H9 (cell line): Measurements from ENCODE around the gene MMP11. TPM values are rescaled to one million over a fixed set of nuclear protein-coding genes. Genes with fewer than 3 reads are reported as not detected.
A peak's percentile ranks its signal among the peaks of the same experiment; 100 is the strongest.

ENCODE experiments used
- DNase-seq: peaks from one replicate; pipeline ENCODE4 v3.0.0-alpha.2; 2017
- H2AFZ ChIP-seq: one replicate; pipeline ENCODE4 v1.6.1; 2013; ENCODE audit warnings: mild to moderate bottlenecking, low read length, control low read depth, moderate library complexity
- H2AK5ac ChIP-seq: 2 replicates; pipeline ENCODE4 v1.6.1; 2013; ENCODE audit warnings: low read length, control low read depth, mixed read lengths; ENCODE audit not compliant: insufficient read length
- H2BK120ac ChIP-seq: one replicate; pipeline ENCODE4 v1.6.1; 2013; ENCODE audit warnings: low read depth, mild to moderate bottlenecking, low read length, control low read depth, inconsistent platforms; ENCODE audit not compliant: poor library complexity, severe bottlenecking
- H2BK12ac ChIP-seq: 2 replicates; pipeline ENCODE4 v1.6.1; 2013; ENCODE audit warnings: low read length, control low read depth, mixed read lengths, low read depth; ENCODE audit not compliant: insufficient read length
- H2BK15ac ChIP-seq: 2 replicates; pipeline ENCODE4 v1.6.1; 2013; ENCODE audit warnings: low read depth, low read length, control low read depth
- H2BK20ac ChIP-seq: one replicate; pipeline ENCODE4 v1.6.1; 2013; ENCODE audit warnings: low read depth, mild to moderate bottlenecking, low read length, control low read depth, inconsistent platforms; ENCODE audit not compliant: poor library complexity, severe bottlenecking
- H2BK5ac ChIP-seq: 2 replicates; pipeline ENCODE4 v1.6.1; 2013; ENCODE audit warnings: low read length, control low read depth, mixed read lengths; ENCODE audit not compliant: insufficient read length
- H3K14ac ChIP-seq: 2 replicates; pipeline ENCODE4 v1.6.1; 2013; ENCODE audit warnings: low read length, control low read depth; ENCODE audit not compliant: insufficient read depth
- H3K18ac ChIP-seq: 2 replicates; pipeline ENCODE4 v1.6.1; 2013; ENCODE audit warnings: low read depth, mild to moderate bottlenecking, mixed read lengths, low read length, control low read depth; ENCODE audit not compliant: insufficient read length
- H3K23ac ChIP-seq: 2 replicates; pipeline ENCODE4 v1.6.1; 2013; ENCODE audit warnings: low read length, control low read depth, mixed read lengths, low read depth; ENCODE audit not compliant: insufficient read length
- H3K23me2 ChIP-seq: 2 replicates; pipeline ENCODE4 v1.6.1; 2013; ENCODE audit warnings: low read depth, mild to moderate bottlenecking, mixed read lengths, low read length, control low read depth; ENCODE audit not compliant: insufficient read length, poor library complexity, severe bottlenecking
- H3K27ac ChIP-seq: 2 replicates; pipeline ENCODE4 v1.5.1; 2013; ENCODE audit warnings: low read length, control low read depth, mixed read lengths, low read depth; ENCODE audit not compliant: insufficient read length
- H3K27me3 ChIP-seq: 2 replicates; pipeline ENCODE4 v1.6.1; 2013; ENCODE audit warnings: low read length, control low read depth, inconsistent platforms; ENCODE audit not compliant: insufficient read depth
- H3K4ac ChIP-seq: 2 replicates; pipeline ENCODE4 v1.6.1; 2013; ENCODE audit warnings: low read depth, mild to moderate bottlenecking, control low read depth, inconsistent platforms, low read length, moderate library complexity
- H3K4me1 ChIP-seq: 2 replicates; pipeline ENCODE4 v1.6.1; 2013; ENCODE audit warnings: low read length, control low read depth, inconsistent platforms; ENCODE audit not compliant: insufficient read depth
- H3K4me2 ChIP-seq: 2 replicates; pipeline ENCODE4 v1.6.1; 2013; ENCODE audit warnings: low read length, control low read depth, mixed read lengths; ENCODE audit not compliant: insufficient read length, insufficient read depth
- H3K56ac ChIP-seq: 2 replicates; pipeline ENCODE4 v1.6.1; 2013; ENCODE audit warnings: low read depth, mild to moderate bottlenecking, mixed read lengths, low read length, control low read depth; ENCODE audit not compliant: insufficient read length
- H3K79me1 ChIP-seq: 2 replicates; pipeline ENCODE4 v1.6.1; 2013; ENCODE audit warnings: low read depth, mild to moderate bottlenecking, moderate library complexity, low read length, control low read depth, inconsistent platforms; ENCODE audit not compliant: insufficient read depth, poor library complexity, severe bottlenecking
- H3K79me2 ChIP-seq: 2 replicates; pipeline ENCODE4 v1.6.1; 2013; ENCODE audit warnings: low read length, control low read depth, inconsistent platforms; ENCODE audit not compliant: insufficient read depth
- H3K9ac ChIP-seq: 2 replicates; pipeline ENCODE4 v1.6.1; 2013; ENCODE audit warnings: low read length, control low read depth, mixed read lengths; ENCODE audit not compliant: insufficient read length; ENCODE audit errors: extremely low read depth
- H3K9me3 ChIP-seq: one replicate; pipeline ENCODE4 v1.6.1; 2013; ENCODE audit warnings: low read depth, low read length, inconsistent platforms; ENCODE audit not compliant: control insufficient read depth
- H3T11ph ChIP-seq: one replicate; pipeline ENCODE4 v1.6.1; 2013; ENCODE audit warnings: mild to moderate bottlenecking, low read length, control low read depth, inconsistent platforms
- H4K20me1 ChIP-seq: one replicate; pipeline ENCODE4 v1.6.1; 2013; ENCODE audit not compliant: control insufficient read depth, insufficient read length, insufficient read depth
- H4K5ac ChIP-seq: 2 replicates; pipeline ENCODE4 v1.6.1; 2013; ENCODE audit warnings: low read depth, mild to moderate bottlenecking, mixed read lengths, low read length, control low read depth; ENCODE audit not compliant: insufficient read length
- H4K8ac ChIP-seq: replicated peaks from 2 replicates; pipeline ENCODE4 v1.6.1; 2013; ENCODE audit warnings: low read length, control low read depth, mixed read lengths, low read depth; ENCODE audit not compliant: insufficient read length
- H4K91ac ChIP-seq: 2 replicates; pipeline ENCODE4 v1.6.1; 2013; ENCODE audit warnings: low read depth, mild to moderate bottlenecking, moderate library complexity, mixed read lengths, low read length, control low read depth; ENCODE audit not compliant: insufficient read length
- H3K27ac Mint-ChIP-seq, 3 experiments: 2 replicates in 2 of 3; 3 replicates in 1 of 3; pipeline ENCODE4 v1.8.0; 2020 to 2021; ENCODE audit warnings: mixed read lengths in 3 of 3, mild to moderate bottlenecking in 1 of 3, moderate library complexity in 1 of 3
- H3K27me3 Mint-ChIP-seq: 2 replicates; pipeline ENCODE4 v1.8.0; 2021; ENCODE audit warnings: low read depth, mild to moderate bottlenecking, moderate library complexity, mixed read lengths
- H3K36me3 Mint-ChIP-seq, 3 experiments: 2 replicates in 2 of 3; 3 replicates in 1 of 3; pipeline ENCODE4 v1.8.0; 2020 to 2021; ENCODE audit warnings: low read depth in 3 of 3, mixed read lengths in 3 of 3; ENCODE audit not compliant: insufficient read depth in 1 of 3
- H3K4me1 Mint-ChIP-seq, 2 experiments: 2 replicates each; pipeline ENCODE4 v1.8.0; 2020; ENCODE audit warnings: mixed read lengths in 2 of 2
- H3K4me3 Mint-ChIP-seq, 2 experiments: 2 replicates in 1 of 2; 3 replicates in 1 of 2; pipeline ENCODE4 v1.8.0; 2020 to 2021; ENCODE audit warnings: mild to moderate bottlenecking in 2 of 2, mixed read lengths in 2 of 2, moderate library complexity in 1 of 2
- H3K9me3 Mint-ChIP-seq, 2 experiments: 2 replicates in 1 of 2; 3 replicates in 1 of 2; pipeline ENCODE4 v1.8.0; 2020; ENCODE audit warnings: mild to moderate bottlenecking in 2 of 2, mixed read lengths in 2 of 2, moderate library complexity in 1 of 2
- WGBS: extraction: QIAGEN DNeasy Blood & Tissue Kit; methylation state at CpG from one replicate; pipeline ENCODE4 v1.1.7; 2013; ENCODE audit warnings: missing lambda C conversion rate, low lambda C conversion rate, mixed read lengths; ENCODE audit not compliant: insufficient read length; ENCODE audit errors: extremely low coverage; 5-methylcytosine and 5-hydroxymethylcytosine counted together
- total RNA-seq: library from RNA; stranded (reverse); gene quantifications from 2 replicates; pipeline ENCODE4 v1.2.1, GENCODE V29; 2021
- TF ChIP-seq, protein P1 (sequence below): fragments of 200-600 bp; sonication (generic); conservative IDR thresholded peaks from 3 replicates; pipeline ENCODE4 v1.8.0; 2021; ENCODE audit warnings: antibody characterized with exemption, mild to moderate bottlenecking

The MMP11 gene
- total RNA-seq, 1 experiment from 2014 or later, result 5.3 TPM

DNA sequence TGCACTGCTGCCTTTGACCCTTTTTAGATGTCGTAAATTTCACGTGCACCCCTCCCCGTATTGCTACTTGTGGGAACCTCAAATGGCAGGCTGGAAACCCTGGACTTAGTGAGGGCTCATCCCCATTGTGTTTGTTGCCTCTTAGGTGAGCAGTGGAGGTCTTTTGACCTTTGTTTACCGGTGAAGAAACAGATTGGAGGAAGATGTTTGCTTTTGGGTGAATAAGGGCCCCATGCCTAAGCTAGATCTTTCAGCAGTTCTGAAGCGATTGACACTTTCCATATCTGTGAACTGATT, 14.9 kb downstream of the MMP11 start:
- peaks cover 2% of the 10 kb centered on the region for H3K23me2 ChIP-seq
- peaks cover 2 to 17% (median 16%) of the 10 kb centered on the region in 3 experiments; a peak in 6 of 7 replicates for H3K36me3 Mint-ChIP-seq
- peak overlapping the region; percentile 88 to 95 for H3K4me3 Mint-ChIP-seq
- H3K18ac ChIP-seq, result no peak overlapping the region
- no peak overlapping the region for H2AFZ ChIP-seq
- H3K4me1 ChIP-seq, result peaks cover 2% of the 10 kb centered on the region; the same call in 1 of the 2 replicates
- H3K56ac ChIP-seq, result no peak overlapping the region
- no peaks in the 10 kb centered on the region for H3K27me3 ChIP-seq
- no peaks in the 10 kb centered on the region for H4K20me1 ChIP-seq
- H3K9me3 Mint-ChIP-seq, result no peaks in the 10 kb centered on the region
- H2BK120ac ChIP-seq, result no peak overlapping the region
- H3K4me2 ChIP-seq, result peak overlapping the region; percentile 70
- no peak overlapping the region for H2BK12ac ChIP-seq
- H2AK5ac ChIP-seq, result no peak overlapping the region
- peak overlapping the region; percentile 78 to 88 (median 83); a peak in 6 of 7 replicates for H3K27ac Mint-ChIP-seq
- H4K8ac ChIP-seq, result no peak overlapping the region
- no peak overlapping the region for H3K14ac ChIP-seq
- TF ChIP-seq, protein P1, sequence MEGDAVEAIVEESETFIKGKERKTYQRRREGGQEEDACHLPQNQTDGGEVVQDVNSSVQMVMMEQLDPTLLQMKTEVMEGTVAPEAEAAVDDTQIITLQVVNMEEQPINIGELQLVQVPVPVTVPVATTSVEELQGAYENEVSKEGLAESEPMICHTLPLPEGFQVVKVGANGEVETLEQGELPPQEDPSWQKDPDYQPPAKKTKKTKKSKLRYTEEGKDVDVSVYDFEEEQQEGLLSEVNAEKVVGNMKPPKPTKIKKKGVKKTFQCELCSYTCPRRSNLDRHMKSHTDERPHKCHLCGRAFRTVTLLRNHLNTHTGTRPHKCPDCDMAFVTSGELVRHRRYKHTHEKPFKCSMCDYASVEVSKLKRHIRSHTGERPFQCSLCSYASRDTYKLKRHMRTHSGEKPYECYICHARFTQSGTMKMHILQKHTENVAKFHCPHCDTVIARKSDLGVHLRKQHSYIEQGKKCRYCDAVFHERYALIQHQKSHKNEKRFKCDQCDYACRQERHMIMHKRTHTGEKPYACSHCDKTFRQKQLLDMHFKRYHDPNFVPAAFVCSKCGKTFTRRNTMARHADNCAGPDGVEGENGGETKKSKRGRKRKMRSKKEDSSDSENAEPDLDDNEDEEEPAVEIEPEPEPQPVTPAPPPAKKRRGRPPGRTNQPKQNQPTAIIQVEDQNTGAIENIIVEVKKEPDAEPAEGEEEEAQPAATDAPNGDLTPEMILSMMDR, result no peak
- no peaks in the 10 kb centered on the region for H3K27me3 Mint-ChIP-seq
- no peak for DNase-seq
- no peak overlapping the region for H3T11ph ChIP-seq
- H3K9ac ChIP-seq, result peak overlapping the region; percentile 75
- WGBS, result no CpG with 5 or more reads among the region's 5 CpGs
- H2BK5ac ChIP-seq, result no peak overlapping the region
- H3K9me3 ChIP-seq, result no peaks in the 10 kb centered on the region
- no peak overlapping the region for H3K4ac ChIP-seq
- H4K91ac ChIP-seq, result no peak overlapping the region
- H2BK20ac ChIP-seq, result no peak overlapping the region
- H3K79me1 ChIP-seq, result no peaks in the 10 kb centered on the region
- peaks cover 22 to 30% of the 10 kb centered on the region in 2 experiments for H3K4me1 Mint-ChIP-seq
- H3K79me2 ChIP-seq, result peaks cover 16% of the 10 kb centered on the region; the same call in 1 of the 2 replicates
- no peak overlapping the region for H4K5ac ChIP-seq
- no peak overlapping the region for H3K27ac ChIP-seq
- no peak overlapping the region for H2BK15ac ChIP-seq
- H3K23ac ChIP-seq, result no peak overlapping the region
